Tibial artery (tissue), 4 donors: ENCODE data around the gene INF2.
"Not testable (repeated sequence)": the region's sequence is repeated elsewhere in the genome, so short reads cannot be mapped to it uniquely, and the experiment has no call there.

Experiments used
- DNase-seq, 2 donors: peaks; one replicate each; pipeline ENCODE4 v3.0.0-alpha.2; 2019
- H3K27ac ChIP-seq, 2 donors: fragments of 200-600 bp; sonication (generic) in 1 of 2; 1 replicate in 1 of 2; 2 replicates in 1 of 2; pipeline ENCODE4 v1.5.1; 2018 to 2019; ENCODE audit warnings: mild to moderate bottlenecking in 1 of 2
- H3K27me3 ChIP-seq, 2 donors: fragments of 200-600 bp; sonication (generic) in 1 of 2; one replicate each; pipeline versions ENCODE4 v1.5.1 to v1.6.0; 2016 to 2019
- H3K36me3 ChIP-seq, 3 donors: fragments of 200-600 bp; sonication (generic) in 2 of 3; one replicate each; pipeline ENCODE4 v1.5.1; 2016 to 2019; ENCODE audit warnings: mild to moderate bottlenecking in 2 of 3
- H3K4me1 ChIP-seq, 4 donors: fragments of 200-600 bp; sonication (generic) in 2 of 4; 1 replicate in 3 of 4; 2 replicates in 1 of 4; pipeline ENCODE4 v1.5.1; 2016 to 2019
- H3K4me3 ChIP-seq, 2 donors: fragments of 200-600 bp; sonication (generic) in 1 of 2; 1 replicate in 1 of 2; 2 replicates in 1 of 2; pipeline ENCODE4 v1.5.1; 2018 to 2019; ENCODE audit warnings: mild to moderate bottlenecking in 2 of 2
- H3K9me3 ChIP-seq, 3 donors: fragments of 200-600 bp; sonication (generic) in 1 of 3; one replicate each; pipeline ENCODE4 v1.5.1; 2016 to 2019
- intact Hi-C: fragments of 100-400 bp; cut with DNase I; formaldehyde crosslinking; loops from one replicate; pipeline ENCODE4 v1.15.0; 2023; ENCODE audit warnings: low total_unique reads
- TF ChIP-seq, protein P1 (sequence below), 2 experiments: fragments of 200-600 bp in 1 of 2; fragments of 450-650 bp in 1 of 2; IDR thresholded peaks; one replicate each; pipeline ENCODE4 v1.5.1; 2017 to 2019; ENCODE audit warnings: antibody characterized with exemption in 2 of 2, mild to moderate bottlenecking in 1 of 2, moderate library complexity in 1 of 2

INF2 gene

DNA sequence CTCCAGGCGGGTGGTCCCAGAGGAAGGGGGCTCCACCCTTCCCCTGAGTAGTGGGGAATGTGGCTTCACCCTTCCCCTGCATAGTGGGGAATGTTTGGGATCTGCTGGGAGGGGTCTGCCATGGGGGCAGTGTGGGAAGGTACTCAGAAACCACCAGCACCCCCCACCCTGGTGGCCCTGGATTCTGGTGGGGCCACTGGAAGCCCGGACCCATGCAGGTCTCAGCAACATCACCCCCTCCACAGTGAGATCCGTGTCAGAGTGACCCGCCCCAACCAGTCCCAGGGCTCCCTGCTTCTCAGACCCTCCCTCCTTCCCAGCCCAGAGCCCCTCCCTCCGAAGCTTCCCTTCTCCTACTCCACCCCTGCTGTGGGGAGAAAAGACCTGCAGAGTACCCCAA lies 30.3 kb upstream of the INF2 start:
- peaks cover 0 to 19% of the 10 kb centered on the region in 2 donors for H3K27me3 ChIP-seq
- intact Hi-C loops: loop anchor here (10.0 kb wide), 1 partner anchor 166 kb away; no protein-coding TSS in a partner anchor
- H3K4me3 ChIP-seq: no peak overlapping the region
- TF ChIP-seq, protein P1, sequence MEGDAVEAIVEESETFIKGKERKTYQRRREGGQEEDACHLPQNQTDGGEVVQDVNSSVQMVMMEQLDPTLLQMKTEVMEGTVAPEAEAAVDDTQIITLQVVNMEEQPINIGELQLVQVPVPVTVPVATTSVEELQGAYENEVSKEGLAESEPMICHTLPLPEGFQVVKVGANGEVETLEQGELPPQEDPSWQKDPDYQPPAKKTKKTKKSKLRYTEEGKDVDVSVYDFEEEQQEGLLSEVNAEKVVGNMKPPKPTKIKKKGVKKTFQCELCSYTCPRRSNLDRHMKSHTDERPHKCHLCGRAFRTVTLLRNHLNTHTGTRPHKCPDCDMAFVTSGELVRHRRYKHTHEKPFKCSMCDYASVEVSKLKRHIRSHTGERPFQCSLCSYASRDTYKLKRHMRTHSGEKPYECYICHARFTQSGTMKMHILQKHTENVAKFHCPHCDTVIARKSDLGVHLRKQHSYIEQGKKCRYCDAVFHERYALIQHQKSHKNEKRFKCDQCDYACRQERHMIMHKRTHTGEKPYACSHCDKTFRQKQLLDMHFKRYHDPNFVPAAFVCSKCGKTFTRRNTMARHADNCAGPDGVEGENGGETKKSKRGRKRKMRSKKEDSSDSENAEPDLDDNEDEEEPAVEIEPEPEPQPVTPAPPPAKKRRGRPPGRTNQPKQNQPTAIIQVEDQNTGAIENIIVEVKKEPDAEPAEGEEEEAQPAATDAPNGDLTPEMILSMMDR (IDR thresholded peaks at IDR 0.05): no peak
- H3K36me3 ChIP-seq: no peaks in the 10 kb centered on the region
- no peak for DNase-seq
- H3K4me1 ChIP-seq: peaks cover 0 to 30% (median 16%) of the 10 kb centered on the region in 4 donors
- H3K9me3 ChIP-seq: peaks cover 0 to 4% (median 3%) of the 10 kb centered on the region in 3 donors
- no peak overlapping the region for H3K27ac ChIP-seq

DNA sequence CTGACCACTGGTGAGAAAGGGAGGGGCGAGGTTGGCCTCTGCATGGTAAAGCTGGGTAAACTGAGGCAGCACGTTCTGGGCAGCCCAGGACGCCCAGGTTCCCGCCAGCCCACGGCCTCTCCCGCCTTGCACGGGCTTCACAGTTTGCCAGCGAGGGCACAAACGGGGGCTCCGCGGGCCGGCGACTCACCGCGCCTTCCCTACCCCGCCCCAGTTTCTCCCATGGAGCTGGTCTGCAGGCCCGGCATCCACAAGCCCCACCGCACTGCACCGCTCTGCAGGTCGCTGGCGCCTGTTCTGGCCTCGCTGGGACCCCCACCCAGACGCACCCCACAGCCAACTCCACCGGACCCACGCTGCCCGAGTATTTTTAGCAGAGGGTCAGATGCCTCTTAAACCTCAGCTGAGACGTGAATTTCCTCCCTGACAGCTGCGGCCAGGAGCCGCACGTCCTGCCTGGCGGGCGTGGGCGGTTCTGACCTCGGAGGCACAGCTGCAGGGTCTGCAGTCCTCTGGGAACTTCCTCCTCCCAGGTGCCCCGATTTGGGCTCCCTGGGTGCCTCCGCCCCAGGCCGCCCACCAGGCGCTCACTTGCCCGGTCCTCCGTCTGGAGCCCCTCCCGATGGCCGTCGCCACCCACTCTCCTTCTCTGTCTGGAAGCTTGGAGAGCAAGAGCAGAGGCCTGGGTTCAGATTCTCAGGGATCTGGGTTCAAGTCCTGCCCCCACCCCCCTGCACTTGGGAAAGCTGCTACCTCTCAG lies 29.5 kb upstream of the INF2 start:
- Histone ChIP-seq H3K4me1 (peaks cover 0 to 30% (median 16%) of the 10 kb centered on the region in 4 donors), H3K36me3 (no peaks in the 10 kb centered on the region), H3K4me3 (no peak overlapping the region), H3K27me3 (peaks cover 0 to 23% of the 10 kb centered on the region in 2 donors), H3K9me3 (peaks cover 0 to 4% (median 3%) of the 10 kb centered on the region in 3 donors), H3K27ac (no peak overlapping the region)
- DNase-seq: no peak
- intact Hi-C loops: loop anchor here (10.0 kb wide), 1 partner anchor 165 kb away; no protein-coding TSS in a partner anchor
- TF ChIP-seq, protein P1 (IDR thresholded peaks at IDR 0.05): no peak

DNA sequence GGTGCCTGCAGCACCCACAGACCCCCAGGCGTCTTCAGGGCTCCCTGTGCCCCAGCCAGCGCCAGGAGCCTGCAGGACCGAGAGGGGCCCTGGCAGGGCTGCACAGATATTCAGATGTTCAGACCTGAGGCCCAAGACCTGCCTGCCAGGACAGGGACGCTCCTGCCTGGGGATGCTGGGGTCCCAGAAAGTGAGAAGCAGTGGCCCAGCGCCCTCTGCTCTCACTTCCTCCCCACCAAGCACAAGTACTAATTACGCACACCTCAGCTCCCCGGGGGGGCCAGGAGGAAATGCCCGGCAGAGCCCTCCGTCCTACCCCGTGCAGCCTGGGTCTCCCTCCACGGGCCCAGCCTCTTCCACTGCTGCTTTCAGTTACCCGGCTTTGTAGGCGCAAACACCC lies 28.8 kb upstream of the INF2 start:
- H3K27ac ChIP-seq: no peak overlapping the region
- H3K36me3 ChIP-seq: no peaks in the 10 kb centered on the region
- TF ChIP-seq, protein P1 (IDR thresholded peaks at IDR 0.05): no peak
- no peak overlapping the region for H3K4me3 ChIP-seq
- peaks cover 0 to 4% (median 3%) of the 10 kb centered on the region in 3 donors for H3K9me3 ChIP-seq
- H3K27me3 ChIP-seq: peaks cover 0 to 23% of the 10 kb centered on the region in 2 donors
- peaks cover 0 to 29% (median 16%) of the 10 kb centered on the region in 4 donors for H3K4me1 ChIP-seq
- intact Hi-C loops: no loop called here
- no peak for DNase-seq

DNA sequence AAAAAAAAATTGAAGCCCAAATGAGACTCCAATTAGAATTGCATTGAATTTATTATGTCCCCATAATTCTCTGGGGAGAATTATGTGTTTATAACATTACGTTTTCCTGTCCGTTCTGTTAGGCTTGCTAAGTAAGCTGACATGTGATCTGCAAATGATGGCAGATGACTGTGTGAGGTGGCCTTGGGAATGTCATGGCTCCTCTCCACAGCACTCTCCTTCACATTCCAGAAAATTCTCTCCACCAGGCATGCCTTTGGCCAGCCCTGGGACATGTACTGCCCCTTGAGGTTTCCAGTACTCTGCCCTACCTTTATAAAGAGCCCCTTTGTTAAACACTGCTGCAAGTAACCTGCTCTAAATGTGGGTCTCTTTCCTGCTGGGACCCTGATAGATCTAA lies 28.3 kb upstream of the INF2 start:
- Histone ChIP-seq H3K4me3 (no peak overlapping the region), H3K27ac (no peak overlapping the region), H3K4me1 (peaks cover 0 to 28% (median 14%) of the 10 kb centered on the region in 4 donors), H3K9me3 (peaks cover 0 to 4% (median 3%) of the 10 kb centered on the region in 3 donors), H3K27me3 (peaks cover 0 to 23% of the 10 kb centered on the region in 2 donors), H3K36me3 (no peaks in the 10 kb centered on the region)
- intact Hi-C loops: no loop called here
- TF ChIP-seq, protein P1 (IDR thresholded peaks at IDR 0.05): no peak
- DNase-seq: no peak

DNA sequence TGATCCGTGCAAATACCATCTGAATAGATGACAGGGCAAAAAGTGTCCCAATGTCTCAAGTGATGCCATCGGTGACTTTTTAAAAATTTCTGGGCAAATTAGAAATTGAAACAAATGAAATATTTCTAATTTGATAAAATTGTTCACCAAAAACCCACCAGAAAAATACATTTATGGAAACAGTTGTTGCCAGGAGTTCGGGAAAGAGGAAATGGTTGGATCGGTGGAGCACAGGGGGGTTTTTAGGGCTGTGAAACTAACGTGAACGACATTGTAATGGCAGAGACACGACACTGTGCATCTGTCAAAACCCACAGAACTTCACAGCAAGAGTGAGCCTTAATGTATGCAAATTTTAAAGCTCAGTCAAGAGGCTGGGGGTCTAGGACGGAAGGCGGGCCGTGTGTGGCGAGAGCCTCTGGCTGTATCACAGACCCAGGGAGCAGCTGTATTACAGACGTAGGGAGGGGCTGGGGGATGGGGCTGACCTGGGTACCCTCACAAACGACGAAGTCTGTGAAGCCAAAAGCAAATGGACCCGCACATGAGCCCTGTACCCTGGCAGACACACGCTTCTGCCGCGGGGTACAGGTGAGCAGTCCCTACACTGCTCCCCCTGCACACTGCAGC lies 27.8 kb upstream of the INF2 start:
- peaks cover 0 to 23% (median 11%) of the 10 kb centered on the region in 4 donors for H3K4me1 ChIP-seq
- not testable (repeated sequence) for DNase-seq

DNA sequence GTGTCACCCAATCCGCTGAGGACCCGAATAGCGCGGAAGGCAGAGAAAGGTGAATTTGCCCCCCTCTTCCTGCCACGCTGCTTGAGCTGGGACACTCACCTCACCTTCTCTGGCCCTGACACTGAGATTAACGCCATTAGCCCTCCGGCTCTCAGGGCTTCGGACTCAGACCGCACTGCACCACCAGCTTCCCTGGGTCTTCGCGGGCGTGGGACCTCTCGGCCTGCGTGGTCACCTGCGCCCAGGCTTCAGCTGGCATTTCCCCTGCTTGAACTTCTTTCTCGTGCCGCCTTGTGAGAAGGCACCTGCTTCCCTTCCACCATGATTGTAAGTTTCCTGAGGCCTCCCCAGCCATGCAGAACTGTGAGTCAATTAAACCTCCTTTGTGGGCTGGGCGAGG lies 26.9 kb upstream of the INF2 start:
- H3K36me3 ChIP-seq, DNase-seq, H3K9me3 ChIP-seq, intact Hi-C loops, H3K27ac ChIP-seq, H3K4me3 ChIP-seq: not testable (repeated sequence)
- H3K27me3 ChIP-seq: peaks cover 0 to 23% of the 10 kb centered on the region in 2 donors
- peaks cover 0 to 18% (median 9%) of the 10 kb centered on the region in 4 donors for H3K4me1 ChIP-seq

More for the DNA sequence above, 27.8 kb upstream of the INF2 start:
- H3K4me3 ChIP-seq, H3K9me3 ChIP-seq, intact Hi-C loops, H3K36me3 ChIP-seq, H3K27ac ChIP-seq: not testable (repeated sequence)
- peaks cover 0 to 23% of the 10 kb centered on the region in 2 donors for H3K27me3 ChIP-seq
